Measurements from ENCODE around the gene MEX3D.
A peak's percentile ranks its signal among the peaks of the same experiment; 100 is the strongest.

The MEX3D gene

DNA sequence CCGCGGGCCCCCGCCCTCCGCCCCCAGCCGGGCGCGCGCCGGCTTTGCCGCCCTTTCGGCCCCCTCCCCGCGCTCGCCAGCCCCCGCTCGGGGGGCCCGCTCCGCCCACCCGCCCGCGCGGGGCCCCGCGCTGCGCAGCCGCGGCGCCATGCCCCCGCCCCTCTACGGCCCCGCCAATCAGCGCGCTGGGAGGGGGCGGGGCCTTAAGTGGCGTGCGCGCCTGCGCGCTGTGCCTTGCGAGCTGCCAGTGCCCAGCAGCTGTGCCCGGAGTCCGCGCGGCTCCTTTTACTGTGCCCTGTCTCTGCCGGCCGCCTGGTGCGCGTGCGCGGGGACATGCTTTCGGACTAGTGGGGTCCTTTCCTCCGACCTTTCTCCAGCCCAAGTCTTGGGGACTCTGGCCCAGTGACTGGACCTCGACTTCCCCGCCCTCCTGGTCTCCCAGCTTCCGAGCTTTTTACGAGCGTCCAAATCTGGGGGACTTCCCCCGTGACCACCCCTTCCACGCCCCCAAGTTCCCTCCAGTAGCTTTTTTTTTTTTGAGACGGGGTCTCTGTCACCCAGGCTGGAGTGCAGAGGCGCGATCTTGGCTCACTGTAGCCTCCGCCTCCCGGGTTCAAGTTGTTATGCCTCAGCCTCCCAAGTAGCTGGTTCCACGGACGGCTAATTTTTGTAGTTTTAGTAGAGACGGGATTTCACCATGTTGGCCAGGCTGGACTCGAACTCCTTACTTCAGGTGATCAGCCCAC lies 24.8 kb upstream of the MEX3D start, which contains the start of gene MBD3:
Gene MBD3 (minus strand): TSS at position 111 of the 746 bp plus-strand sequence. CDS start 234 bp downstream, outside the sequence.
- peak; percentile 73 for DNase-seq

DNA sequence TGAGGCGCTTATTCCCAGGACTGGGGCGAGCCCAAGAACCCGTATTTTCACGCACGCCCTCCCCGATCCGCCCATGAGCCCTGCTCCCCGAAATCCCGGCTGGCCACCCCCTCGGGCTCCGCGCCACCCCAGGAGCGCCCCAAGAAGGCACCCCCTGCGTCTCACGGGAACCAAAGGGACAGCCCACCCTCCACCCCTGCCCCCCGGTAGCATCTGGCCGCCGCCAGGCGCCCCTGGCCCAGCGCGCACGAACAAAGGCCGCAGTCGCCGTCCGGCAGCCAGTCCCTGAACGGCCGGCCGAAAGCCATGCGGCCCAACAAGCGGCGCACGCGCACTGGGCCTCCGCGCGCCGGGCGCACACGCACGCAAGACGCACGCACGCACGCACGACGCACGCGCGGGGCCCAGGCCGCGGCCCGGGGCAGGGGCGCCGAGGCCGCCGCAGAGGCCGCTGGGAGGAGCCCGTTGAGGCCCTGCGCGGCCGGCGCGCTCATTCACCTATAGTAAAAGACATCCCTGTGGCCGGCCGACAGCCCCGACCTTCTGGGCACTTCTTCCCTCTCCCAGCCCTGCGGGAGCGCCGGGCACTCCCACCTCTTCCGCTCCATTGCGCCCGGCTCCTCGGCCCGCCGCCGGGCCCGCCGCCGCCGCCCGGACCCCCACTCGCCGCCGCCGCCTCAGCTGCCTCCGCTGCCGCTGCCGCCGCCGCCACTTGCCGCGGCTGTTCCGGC lies 24.1 kb upstream of the MEX3D start:
- peak; percentile 43 for DNase-seq

DNA sequence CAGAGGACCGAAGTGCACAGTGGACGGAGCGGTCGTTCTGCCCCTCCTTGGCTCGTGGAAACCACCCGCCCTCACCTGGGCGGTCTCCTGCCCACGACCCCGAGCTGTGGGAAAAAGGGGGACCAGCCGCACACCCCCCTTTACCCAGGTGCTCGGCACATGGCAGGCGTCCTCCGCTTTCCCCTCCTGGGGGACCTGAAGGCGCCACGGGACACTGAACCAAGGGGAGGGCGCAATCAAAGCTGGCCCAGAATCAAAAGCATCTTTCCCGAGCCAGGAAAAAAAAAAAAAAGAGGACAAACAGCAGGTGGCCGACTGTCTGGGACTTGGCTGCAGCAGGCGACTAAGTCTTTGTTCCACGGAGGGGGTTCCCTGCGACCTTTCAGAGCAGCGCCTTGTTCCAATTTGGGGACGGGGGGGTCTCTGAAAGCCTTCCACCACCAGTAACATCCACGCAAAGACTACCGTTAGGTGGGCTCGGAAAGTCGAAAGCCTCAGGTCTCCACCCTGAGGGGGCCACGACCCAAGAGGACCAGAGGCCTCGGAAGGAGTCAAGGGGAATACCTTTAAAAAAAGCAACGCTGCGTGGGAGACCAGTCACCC lies 23.4 kb upstream of the MEX3D start:
- DNase-seq, result no peak

DNA sequence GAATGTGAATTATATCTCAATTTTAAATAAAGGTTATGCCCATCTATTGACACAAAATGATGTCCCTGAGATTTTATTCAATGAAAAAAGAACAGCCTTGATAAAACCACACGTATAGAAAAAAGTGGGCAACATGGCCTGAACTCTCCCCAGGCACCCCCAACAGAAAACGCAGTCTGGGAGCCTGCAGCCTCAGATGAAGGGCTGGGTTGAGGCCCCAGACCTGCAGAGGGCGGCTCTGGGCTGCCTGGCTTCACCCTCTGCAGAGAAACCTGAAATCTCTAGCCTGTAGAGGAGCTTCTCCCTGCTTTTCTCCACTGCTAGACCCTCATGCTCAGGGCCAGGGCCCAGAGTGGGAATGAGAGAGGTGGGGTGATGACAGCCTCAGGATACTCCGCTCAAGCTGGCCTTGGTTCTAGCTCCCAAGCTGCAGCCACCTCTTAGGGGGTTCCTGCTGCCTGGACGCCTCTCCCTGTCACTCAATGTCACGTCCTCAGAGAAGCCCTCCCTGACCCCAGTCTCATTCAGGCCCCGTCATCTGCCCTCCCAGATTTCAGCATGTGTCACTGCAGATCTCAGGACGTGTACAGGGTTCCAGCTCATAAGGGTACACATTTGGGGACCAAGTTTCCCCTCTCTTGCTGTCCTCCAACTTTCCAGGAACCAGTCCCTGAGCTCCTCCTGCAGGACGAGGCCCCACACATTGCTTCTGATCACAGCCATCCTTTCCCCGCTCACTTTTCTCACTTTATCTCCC lies 22.7 kb upstream of the MEX3D start:
- DNase-seq, result no peak

DNA sequence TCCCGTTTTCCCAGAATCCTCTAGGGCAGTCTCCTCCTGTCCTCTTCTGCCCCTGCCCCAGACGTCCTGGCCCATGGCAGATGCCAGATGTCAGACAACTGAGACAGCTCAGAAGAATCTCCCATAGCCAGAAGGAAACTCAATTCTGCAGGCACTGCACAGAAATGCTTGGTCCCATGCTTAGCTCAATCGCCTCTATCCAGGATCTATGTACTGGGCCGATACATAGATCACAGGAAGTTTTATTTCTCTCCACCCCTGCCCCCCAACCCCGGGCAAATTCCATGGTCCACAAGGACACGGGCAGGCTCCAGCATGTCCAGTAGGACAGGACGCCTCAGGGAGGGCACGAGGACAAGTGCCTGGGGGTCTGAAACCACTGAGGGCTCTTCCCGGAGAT lies 19.7 kb upstream of the MEX3D start:
- no peak for DNase-seq

DNA sequence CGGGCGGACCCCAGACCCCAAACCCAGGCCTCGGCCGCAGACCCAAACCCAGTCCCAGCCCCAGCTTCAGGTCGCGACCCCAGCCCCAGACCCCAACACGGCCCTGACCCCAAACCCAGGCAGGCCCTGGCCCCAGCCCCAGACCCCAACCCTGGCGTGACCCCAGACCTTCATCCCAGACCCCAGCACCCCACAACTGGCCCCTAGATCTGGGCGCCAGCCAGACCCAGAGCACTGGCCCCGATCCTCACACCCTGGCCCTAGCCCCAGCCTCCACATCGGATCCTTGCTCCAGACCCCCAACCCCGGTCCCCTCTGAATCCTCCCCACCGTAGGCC lies 17.1 kb upstream of the MEX3D start:
- DNase-seq, result no peak

DNA sequence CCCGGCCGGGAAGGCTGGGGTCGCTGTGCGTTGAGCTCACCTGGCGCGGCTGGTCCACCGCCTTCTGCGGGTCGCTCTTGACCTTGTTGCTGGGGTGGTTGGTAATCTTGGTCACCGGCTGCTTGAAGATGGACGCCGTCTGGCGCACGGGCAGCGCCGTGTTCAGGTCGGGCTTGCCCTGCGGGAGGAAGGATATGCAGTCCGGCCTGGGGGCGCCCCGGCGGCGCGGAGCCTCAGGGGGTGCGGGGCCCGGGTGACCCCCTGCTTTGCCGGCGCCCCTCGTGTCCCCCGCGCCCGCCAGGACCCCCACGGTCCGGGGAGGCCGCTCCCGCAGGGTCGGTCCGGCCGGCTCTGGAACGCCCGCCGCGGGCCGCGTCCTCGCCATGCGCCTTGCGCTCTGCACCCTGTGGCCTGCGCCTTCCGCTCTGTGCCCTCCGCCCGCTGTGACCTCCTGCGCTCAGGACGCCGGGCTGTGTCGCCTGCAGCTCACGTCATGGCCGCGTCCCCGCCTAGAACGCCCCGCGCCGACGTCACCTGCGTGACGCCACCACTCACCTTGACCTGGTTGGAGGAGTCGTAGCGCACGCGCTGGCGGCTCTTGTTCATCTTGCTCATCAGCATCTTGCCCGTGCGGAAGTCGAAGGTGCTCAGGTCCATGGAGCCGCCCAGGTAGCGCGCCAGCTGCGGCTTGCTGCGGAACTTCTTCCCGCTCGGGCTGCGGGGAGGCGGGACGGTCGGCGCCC lies 16.5 kb upstream of the MEX3D start:
- no peak for DNase-seq

DNA sequence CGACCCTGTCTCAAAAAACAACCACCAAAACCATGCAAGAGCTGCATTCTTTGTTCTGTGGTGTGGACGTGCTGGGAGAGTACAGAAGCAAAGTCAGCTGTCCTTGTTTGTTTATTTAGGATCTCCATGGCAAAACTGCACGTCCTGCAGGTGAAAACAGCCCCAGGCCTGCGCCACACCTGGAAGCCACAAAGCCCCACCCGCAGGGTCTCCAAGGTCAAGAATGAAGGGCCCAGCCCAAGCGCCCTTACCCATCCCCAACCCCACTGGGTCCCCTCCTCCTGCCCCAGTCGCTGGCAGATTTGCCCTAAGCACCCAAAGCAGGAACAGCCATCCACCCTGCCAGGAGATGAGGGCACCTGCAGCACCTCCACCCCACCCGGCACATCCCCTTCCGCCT lies 14.1 kb upstream of the MEX3D start:
- DNase-seq, result no peak

DNA sequence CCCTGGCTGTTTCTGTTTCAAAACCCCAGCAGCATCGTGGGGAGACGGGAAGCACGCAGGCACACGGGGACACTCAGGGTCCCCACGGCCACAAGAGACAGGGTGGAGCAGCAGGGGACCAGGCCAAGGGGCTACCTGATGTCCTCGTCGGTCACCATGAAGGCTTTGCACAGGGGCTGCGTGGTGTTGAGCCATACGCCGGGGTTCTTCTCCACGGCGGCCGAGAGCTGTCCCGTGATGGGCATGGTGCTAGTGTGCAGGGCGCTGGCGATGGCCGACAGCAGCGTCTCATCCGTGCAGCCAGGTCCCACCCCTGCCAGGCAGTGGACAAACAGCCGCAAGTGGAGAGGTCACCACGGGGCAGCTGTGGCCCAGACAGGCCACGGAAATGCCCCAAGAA lies 12.8 kb upstream of the MEX3D start:
- DNase-seq, result no peak

DNA sequence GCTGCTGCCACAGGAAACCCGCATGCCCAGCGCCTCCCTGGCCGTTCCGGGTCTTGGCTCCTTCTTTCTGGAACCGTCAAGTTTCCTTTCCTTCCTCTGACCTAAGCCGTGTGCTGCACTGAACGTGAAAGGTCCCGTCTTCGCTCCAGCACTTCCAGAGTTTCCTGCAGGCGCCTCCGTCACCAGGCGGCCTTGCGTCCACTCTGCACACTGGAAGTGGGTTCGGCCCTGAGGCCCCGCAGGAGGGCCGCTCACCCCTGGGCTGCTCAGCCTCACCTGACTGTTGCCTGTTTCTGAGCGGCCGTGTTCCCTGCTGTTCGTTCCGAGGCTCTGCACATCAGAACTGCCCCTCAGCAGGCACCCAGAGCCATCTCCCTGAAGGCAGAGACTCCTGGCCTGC lies 12.3 kb upstream of the MEX3D start:
- DNase-seq, result no peak

DNA sequence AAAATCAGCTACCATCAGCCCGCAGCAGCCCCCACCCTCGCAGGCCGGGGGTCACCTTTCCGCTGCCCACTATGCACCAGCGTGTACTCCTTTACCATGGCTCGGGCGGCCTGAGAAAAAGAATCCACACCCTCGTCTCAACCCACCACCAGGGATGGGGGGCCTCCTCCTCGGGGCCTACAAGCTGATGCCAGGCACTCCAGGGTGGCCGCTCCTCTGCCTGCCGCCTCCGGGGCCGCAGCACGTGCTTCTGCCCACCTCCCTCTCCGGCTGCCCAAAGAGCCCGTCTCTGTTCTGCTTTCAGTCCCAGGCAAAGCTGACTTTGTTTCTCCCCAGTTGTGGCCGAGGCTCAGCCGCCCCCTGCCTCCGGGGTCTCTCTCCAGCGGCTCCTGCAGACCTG lies 11.1 kb upstream of the MEX3D start:
- no peak for DNase-seq

DNA sequence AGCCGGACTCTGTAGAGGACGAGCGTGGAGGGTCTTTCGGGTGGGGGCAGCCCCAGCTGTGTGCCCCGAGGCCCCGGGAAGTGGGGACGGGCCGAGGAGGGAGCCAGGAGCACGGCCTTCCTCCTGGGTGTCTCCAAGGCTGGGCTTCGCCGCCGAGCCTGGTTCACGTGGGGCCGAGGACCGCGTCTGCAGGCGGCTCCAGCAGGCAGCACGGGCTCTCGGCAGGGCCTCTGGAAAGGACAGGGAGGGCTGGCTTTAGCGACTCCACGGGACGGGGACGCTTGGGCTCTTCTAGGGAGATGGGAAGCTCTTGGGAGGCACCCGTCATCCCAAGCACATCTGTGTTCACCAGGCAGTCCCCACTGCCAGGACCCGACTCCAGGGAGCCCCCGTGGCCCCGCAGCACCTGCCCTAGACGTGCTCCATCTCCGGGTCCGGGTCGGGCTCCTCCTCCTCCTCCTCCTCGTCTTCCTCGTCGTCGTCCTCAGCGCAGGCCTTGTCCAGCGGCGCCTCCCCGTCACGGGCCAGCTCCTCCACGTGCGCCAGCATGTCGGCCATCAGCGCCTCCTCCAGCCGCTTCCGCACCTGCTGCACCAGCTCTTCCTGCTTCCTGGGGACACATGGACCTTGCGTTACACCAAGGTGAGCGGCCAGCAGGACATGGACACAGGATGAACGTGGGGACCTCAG lies 9.9 kb upstream of the MEX3D start:
- no peak for DNase-seq

DNA sequence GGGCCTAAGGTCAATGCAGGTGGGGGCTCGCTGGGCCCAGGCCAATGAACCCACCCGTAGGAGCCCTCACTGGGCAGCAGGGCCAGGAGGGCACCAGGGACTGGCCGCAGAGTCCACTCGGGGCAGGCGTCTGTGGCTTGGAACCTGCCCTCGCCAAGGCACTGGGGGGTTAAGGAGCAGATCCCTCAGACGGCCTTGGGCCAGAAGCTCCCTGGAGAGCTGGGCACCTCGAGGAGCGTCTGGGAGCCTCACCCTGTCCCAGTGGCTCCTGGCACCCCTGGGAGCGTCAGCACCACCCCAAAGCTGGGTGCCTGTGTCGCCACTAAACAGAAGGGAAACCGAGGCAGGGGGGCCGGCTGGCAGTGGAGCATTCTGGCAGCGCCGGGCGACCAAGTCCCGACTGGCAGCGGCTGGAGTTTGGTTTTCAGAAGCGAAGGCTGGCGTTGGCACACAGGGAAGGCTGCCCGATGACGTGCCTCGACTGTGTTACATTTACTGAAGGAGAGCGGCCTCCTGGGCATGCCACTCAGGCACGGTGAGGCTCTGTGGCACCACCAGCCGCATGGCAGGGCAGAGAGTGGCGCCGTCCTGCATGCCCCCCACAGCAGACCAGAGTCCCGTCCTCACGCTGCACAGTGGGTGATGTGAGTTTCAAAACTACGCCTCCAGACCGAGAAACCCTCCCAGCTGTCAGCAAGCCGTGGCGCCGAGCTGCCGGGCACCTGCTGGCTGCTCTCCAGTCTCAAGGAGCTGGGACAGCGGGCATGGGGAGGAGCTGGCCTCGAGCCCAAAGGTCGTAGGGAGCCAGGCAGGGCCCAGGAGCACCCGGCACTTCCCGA lies 9.2 kb upstream of the MEX3D start:
- no peak for DNase-seq

DNA sequence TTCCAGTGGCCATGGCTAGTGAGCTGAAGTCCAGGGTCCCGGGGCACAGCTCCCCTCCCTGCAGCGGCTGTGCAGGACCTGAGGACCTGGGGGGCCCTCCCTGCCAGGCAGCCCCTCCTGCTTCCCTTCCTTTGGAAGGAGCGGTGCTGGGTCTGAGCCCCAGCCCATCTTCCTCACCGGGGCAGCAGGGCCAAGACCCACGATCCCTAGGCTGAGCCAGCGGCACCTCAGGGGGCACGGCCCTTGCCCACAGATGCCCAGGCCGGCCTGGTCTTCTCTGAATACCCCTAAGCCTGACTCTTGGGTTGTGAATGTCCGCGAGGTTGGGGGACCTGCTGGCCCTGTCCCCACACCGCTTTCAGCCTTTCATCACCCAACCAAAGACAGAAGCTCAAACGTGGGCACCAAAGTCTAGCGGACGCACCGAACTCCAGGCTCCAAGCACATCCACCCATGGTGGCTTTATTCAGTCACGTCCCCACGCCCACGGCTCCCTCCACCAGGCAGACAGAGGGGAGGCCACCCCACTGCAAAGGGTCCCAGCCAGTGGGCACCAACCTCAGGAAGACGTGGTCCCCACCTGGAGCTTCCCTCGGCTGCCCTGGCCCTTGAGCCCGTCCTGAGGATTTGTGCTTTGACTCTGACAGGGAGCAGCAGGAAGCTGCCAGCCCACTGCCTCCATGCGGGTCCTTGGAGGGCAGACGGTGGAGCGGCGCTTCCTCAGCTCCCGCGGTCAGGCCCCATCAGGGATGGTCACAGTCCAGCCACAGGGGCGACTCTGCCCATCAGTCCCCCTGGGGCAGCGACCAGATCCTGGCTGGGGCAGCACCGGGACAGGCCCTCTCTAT lies 8.3 kb upstream of the MEX3D start:
- no peak for DNase-seq

DNA sequence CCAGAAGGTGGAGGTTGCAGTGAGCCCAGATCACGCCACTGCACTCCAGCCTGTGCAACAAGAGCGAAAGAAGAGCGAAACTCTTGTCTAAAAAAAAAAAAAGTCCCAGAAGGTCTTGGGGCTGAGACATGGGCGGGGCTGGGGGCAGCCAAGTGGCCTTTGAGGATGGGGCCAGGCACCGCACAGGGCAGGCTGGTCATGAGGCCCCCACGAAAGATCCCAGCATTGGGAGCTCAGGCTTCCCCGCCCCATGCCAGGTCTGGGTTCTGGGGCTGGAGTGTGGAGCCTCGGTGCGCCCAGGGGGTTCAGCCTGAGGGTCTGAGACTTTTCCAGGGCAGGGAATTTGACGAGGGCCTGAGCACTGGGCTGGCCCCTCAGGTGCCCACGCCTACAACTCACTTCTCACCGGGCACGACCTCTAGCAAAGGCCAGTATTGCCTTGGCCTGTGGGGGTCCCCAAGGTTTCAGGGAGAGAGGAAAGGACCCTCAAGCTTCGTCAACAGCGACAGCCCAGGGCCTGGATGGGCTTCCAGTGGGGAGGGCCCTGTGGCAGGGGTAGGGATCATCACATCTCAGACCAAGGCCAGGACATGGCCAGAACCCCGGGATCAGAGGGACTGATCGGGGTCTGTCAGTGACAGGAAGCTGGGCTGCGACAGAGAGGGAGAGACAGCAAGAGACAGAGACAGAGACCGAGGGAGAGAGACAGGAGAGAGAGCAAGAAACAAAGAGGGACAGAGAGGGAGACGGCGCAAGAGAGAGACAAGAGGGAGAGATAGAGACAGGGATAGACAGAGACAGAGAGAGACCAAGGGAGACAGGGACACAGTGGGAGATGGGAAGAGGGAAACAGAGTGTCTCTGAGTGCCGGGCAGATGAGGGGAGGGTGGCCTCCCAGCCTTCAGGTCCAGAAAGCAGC lies 7.5 kb upstream of the MEX3D start:
- DNase-seq, result no peak

DNA sequence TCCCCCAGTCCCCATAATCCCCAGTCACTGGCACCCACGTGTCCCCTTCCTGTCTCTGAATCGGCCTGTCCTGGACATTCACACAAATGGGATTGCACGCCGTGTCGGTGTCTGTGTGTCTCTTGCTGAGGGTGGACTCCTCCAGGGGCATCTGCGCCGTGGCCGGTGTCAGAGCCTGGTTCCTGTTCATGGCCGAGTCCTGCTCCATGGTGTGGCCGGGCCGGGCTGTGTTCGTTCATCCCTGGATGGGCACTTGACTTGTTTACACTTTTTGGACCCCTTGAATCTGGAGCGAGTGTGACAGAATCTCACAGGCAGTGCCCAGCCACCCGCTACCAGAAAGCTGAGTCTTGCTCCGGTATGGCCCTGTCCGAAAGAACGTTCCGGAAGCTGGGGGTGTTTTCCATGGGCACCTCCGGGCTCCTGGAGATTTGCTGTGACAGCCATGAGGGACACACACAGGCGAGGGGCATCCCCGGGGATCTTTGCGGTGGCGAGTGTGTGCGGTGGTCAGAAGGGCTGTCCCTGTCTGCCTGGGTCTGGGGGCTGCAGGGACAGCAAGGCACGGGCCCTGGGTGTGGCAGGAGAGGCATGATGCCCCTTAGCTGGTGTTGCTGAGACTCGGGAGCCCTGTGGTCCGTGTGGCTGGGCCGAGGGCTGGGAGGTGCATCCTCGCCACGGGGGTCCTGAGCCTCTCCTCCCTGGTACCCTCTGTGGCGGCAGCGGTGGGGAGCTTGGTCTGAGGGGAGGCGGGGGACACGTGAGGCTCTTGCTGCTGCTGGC lies 6.4 kb upstream of the MEX3D start:
- DNase-seq, result no peak

DNA sequence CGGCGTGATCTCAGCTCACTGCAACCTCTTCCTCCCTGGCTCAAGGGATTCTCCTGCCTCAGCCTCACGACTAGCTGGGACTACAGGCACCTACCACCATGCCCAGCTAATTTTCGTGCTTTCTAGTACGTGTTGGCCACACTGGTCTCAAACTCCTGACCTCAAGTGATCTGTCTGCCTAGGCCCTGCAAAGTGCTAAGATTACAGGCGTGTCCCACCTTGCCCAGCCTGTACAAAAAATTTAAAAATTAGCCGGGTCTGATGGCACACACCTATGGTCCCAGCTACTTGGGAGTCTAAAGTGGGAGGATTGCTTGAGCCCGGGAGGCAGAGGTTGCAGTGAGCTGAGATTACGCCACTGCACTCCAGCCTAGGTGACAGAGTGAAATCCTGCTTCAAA lies 4.7 kb upstream of the MEX3D start:
- no peak for DNase-seq

DNA sequence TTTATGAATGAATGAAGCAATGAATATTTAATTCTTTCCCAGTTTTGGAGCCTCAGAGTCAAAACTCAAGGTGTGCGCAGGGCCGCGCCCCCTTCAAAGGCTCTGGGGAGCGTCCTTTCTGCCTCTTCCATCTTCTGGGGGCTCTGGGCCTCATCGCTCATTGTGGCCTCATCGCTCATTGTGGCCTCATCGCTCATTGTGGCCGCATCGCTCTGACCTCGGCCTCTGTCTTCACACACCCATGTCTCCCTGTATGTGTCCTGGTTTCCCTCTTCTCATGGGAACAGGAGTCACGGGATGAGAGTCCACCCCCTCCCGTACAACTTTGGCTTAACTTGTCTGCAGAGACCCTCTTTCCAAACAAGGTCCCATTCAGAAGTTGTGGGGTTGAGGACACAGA lies 3.2 kb upstream of the MEX3D start:
- no peak for DNase-seq

All from NCI-H510A (cell line).